ENCODE results near the gene ABAT.

GRCh38 chr16:8722025-8722348, 47.6 kb downstream of the ABAT start:
- TF ChIP-seq, protein P1, sequence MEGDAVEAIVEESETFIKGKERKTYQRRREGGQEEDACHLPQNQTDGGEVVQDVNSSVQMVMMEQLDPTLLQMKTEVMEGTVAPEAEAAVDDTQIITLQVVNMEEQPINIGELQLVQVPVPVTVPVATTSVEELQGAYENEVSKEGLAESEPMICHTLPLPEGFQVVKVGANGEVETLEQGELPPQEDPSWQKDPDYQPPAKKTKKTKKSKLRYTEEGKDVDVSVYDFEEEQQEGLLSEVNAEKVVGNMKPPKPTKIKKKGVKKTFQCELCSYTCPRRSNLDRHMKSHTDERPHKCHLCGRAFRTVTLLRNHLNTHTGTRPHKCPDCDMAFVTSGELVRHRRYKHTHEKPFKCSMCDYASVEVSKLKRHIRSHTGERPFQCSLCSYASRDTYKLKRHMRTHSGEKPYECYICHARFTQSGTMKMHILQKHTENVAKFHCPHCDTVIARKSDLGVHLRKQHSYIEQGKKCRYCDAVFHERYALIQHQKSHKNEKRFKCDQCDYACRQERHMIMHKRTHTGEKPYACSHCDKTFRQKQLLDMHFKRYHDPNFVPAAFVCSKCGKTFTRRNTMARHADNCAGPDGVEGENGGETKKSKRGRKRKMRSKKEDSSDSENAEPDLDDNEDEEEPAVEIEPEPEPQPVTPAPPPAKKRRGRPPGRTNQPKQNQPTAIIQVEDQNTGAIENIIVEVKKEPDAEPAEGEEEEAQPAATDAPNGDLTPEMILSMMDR (IDR thresholded peaks at IDR 0.05), result no peak
- no peak for TF ChIP-seq ZFX (IDR thresholded peaks at IDR 0.05; ENCODE audit: borderline replicate concordance)
